Activated CD8-positive, alpha-beta memory T cell treated with anti-CD3 and anti-CD28 coated beads for 24 hours (primary cell): ENCODE measurements around the gene TMEM236.

Experiments used
- DNase-seq: peaks from one replicate; pipeline ENCODE4 v3.0.0-alpha.2; 2020

Gene TMEM236

DNA sequence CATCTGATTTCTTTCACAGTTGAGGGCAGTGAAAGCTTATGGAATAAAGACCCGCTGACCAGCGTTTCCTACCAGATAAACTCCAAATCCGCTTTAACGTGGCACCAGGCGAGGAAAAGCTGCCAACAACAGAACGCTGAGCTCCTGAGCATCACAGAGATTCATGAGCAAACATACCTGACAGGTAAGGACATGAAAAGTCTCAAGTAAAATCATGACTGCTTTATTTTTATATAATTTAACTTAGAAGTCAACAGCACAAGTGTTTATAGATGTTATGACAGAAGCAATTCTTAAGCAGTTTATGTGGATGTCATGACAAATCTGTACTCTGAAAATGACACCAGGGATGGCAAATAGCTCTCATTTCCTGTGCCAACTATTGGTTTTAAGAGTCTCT, 81.7 kb downstream of the TMEM236 start:
- DNase-seq = no peak

GRCh38 chr10:17835688-17836087, 83.7 kb downstream of the TMEM236 start:
- no peak for DNase-seq

- DNase-seq = no peak
Observed at GRCh38 chr10:17836942-17837341, 84.9 kb downstream of the TMEM236 start.

DNA sequence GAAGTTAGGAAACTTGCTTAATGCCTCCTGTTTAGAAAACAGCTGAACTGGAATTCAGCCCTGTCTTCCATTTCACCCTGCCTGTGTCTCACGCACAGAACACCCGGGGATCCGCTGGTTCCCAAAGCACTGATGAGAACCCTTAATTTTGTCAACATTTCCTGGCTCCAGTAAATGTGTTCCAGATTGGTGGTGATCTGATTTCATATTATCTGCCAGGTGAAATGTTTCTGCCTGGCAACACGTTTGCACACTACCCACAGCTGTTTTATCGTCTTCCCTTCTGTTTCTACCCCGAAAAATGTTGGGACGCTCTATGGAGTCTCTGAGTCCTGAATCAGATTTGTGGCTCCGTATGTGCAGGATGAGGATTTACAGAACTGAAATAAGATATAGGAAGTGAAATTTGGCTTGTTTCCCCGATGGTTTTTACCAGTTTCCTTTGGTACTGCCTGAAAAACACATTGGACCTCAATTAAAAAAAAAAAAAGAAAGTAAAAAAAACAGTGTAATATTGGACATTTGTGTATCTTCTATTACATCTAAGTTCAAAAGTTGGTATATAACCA, 86.2 kb downstream of the TMEM236 start:
- no peak for DNase-seq

DNA sequence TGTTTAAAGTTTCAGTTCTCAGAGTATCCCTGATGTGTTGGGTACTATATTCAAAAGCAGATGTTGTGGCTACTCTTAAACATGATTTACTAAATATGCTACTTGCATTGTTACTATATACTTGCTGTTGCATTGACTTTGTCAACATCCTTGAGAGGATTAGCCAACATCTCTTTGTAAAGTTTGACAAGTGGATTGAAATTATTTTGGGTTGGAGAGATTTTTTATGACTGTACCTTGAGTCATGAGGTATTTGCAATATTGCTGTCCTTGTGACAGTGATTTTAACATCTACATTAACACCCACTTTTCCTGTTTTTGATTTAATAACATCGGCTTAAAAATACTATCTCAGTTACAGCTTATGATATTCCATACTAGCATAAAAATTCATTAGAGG, 89.0 kb downstream of the TMEM236 start:
- DNase-seq = no peak

DNA sequence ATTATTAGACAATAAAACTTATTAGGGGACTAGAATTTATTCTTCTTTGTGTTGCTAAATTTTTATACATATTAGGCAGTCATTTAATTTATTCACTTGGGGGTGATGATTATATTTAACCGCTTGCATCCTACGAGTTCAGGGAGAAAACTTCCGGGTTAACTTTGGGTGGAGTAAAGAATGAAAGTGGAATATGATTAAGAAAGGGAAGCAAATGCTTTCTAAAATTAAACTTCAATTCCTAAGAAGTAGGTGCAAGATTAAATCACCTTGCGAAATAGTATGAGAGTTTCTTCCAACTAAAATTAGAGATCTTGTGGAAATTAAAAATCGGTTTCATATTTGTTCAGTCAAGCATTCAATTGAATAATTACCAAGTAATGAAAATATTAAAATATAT, 90.6 kb downstream of the TMEM236 start:
- DNase-seq = no peak

DNA sequence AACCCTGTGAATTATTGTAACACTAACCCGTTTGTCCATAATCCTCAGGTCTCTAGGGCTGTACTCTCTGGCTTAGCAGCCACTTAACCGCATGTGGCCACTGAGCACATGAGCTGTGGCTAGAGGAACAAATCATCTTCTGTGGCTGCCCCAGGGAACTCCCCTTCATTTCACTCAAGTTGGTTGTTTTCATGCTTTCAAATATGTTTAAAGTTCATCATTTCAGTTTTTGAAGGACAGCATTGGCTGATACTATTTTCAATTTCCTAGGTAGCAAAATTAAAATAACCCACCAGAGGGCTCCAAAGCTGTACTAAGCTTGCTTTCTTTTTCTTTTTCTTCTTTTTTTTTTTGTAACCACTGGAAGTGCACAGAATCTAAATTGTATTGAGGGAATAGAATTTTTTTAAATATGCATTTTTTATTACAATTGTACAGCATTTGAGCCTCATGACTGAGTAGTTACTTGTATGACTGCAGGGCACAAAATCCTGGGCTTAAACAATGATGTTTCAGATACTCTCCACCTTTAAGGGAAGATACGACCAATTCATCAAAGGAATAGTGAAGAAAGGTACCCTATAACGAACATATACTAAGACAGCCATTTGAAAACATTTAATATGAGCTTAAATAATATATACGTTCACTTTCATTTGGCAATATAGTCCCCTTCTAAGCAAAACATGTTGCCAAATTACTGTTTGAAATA, 95.7 kb downstream of the TMEM236 start:
- DNase-seq = no peak

GRCh38 chr10:17848646-17849045, 96.6 kb downstream of the TMEM236 start:
- no peak for DNase-seq
